GM21529 (cell line): Measurements from ENCODE around the gene ARHGEF3.
A peak's percentile ranks its signal among the peaks of the same experiment; 100 is the strongest.

ENCODE experiments used
- ATAC-seq: cut with Tn5 transposase; IDR thresholded peaks from one replicate; pipeline ENCODE4 v1.9.1; 2021; ENCODE audit not compliant: unreplicated experiment

The ARHGEF3 gene

DNA sequence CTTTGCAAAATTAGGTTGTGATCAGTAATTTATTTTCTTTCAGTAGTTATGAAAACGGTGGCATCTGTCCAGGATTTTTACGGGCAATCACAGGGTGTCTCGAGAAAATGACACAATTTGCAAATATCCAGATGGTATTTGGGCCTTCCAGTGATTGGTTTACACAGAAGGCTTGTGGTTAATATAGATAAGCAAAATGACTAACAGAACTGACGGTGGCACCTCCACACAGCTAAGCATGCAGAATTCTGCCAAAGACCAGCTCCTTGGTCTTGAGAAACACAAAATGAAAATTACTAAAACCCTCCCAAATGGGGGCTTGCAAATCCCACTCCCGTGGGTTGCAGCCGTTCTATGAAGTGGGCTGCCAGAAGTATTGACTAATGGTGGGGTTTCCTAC is 5.5 kb downstream of the ARHGEF3 start:
- ATAC-seq: no peak

DNA sequence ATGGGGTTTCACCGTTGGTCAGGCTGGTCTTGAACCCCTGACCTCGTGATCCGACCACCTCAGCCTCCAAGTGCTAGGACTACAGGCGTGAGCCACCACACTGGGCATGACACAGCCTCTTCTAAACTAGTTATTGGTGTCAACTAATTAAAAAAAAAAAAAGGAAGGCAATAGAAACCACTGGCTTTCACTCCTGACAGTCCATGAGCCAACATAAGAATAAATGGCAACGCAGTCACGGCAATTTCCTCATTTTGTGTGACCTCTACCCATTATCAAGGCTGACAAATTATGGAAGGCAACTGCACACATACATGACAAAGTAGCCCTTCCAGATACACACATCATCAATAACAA is 5.9 kb downstream of the ARHGEF3 start:
- no peak for ATAC-seq

DNA sequence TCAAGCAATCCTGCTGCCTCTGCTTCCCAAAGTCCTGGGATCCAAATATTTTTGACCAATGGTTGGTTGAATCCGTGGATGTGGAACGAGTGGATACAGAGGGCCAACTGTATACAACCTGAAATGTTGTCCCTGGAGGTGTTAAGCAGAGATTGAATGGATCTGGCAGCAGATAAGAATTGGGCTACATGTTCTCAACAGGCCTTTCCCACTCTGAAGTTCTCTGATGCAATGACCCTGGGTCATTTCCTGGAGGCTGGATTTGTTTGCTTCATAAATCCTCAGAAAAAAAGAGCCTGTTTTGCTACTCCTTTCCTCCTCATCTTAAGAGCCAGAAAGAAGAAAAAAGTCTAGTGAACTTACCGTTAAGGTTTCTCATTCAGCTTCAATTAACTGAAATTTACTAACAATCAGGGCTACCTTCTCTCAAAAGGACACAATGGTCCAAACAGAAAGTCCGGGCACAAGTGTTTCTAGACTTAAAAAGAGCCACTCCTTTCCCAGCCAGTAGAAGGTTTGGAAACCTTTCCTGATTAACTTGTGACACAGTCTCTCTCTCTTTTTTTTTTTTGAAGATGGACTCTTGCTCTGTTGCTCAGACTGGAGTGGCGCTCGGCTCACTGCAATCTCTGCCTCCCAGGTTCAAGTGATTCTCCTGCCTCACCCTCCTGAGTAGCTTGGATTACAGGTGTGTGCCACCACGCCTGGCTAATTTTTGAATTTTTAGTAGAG is 6.5 kb downstream of the ARHGEF3 start:
- no peak for ATAC-seq

DNA sequence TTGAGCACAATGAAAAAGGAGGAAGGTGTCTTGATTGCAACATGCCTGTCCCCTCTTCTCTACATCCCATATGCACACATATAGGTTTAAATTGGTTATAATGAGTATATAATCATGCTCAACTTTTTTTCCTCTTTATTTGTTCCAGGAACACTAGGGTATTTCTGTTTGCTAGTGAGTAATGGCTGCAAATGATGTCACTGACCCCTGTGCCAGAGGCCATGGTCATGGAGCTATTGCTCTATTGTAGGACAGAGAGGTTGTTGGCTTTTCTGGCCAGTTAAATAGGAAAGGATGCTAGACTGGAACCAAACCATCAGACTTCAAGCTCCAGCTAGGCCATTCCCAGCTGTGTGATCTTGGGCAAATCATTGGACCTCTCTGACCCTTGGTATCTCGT is 9.6 kb downstream of the ARHGEF3 start:
- no peak for ATAC-seq

DNA sequence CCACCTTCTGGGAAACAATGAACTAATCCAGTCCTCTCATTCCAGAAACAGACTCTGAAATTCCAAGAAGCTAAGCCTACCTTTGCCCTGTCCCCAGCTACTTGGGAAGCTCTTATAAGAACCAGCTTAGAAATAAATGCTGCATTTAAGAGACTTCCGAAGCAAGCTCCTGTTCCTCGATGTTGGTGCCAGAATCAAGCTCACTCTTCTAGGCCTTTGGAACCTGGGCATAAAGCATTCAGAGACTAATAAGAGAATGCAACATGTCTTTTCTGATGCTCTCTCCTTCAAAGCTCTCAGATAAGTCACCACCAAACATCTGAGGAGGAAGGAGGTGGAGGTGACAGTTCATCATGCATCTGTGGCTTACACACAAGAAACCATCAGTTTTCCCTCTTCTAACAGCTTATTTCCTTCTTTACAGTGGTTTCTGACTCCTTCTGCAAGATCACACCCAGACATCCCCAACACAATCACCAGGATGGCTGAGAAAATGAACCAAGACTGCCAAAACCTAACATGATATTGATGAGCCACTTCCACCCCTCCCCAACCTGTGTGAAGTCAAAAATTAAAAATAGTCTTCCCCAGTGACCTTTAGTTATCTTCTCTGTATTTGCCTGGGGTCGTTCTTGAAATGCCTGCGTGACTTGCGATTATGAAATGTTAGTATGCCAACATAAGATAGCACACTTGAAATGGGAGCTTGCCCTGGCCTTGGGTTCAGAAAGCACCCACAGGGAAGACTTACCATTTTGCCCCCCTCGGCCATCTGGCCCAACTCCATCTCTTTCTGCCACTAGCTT is 11.5 kb downstream of the ARHGEF3 start:
- no peak for ATAC-seq

DNA sequence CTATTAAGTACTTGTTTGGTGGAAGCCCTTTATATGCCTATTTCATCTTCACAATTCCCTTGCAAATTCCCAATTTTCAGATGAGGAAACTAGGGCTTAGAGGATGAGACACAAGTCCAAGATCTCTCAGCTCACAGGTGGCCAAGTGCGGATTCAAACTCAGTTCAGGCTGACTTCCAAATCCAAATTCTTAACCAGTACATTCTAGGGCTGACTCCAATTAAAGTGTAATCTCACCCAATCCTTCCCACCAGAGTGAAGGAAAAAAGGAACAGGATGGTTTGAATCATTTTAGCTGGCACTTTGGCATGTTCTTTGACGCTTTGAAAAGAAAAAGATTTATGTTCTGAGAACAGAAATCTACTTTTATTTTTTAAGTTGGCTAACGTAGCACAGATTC is 12.7 kb downstream of the ARHGEF3 start:
- no peak for ATAC-seq

DNA sequence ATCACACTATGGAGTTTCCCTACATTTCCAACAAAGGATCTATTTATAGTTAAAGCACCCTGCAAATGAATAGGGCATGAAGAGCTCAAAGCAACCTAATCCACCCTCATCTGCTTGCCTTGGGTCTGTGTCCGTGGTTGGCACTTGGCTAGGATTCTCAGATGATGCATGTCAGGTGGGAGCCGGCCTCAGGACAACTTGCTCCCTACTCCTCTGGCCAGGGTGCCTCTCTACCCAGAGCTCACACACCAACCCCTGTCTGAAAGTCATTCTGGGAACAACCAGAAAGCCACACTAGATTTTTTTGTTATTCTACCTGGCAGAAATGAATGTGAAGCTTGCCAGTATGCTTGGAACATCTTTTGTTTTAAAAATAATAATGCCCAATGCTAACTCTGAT is 13.2 kb downstream of the ARHGEF3 start:
- no peak for ATAC-seq

DNA sequence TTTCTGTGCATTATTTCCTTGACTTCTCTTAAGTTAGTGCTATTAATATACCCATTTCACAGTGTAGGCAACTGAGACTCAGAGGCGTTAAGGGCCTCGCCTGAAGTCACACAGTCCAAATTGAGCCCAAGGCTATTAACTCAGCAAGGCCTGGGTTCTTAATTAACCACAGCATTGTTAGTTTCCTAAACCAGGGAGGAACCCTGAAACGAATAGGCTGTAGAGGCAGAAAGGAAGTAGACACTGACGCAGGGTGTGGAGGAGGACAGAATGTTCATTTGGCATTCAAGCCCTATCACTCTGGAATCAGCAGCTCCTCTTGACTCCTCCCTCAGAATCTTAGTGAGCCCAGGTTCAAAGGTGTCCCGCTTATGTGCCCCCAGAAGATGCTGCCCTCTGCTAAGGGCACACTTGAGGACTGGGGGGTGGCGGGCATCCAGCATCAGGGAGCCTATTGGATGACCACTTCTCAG is 13.9 kb downstream of the ARHGEF3 start:
- no peak for ATAC-seq

DNA sequence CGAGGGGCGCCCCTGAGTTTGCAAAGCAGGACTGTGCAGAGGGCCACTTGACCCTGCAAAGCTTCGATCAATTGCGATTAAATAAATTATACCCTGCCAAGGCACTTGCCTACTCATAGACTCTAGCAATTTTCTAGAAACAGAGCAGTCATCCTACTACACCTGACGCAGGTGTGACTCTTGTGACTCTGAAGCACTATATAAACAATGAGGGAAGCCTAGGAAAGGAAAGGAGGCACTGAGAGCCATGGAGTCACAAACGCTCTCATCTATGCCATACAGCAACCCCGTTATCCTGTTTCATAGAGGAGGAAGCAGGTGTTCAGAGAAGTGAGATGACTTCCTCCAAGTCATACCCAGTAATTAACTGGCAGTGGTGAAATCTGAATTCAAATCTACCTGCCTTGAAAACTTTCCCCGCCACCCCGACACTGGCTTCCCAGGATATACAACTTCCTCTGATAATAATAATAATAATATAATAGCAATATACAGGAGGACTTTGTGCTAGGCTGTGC is 14.4 kb downstream of the ARHGEF3 start:
- ATAC-seq: no peak

DNA sequence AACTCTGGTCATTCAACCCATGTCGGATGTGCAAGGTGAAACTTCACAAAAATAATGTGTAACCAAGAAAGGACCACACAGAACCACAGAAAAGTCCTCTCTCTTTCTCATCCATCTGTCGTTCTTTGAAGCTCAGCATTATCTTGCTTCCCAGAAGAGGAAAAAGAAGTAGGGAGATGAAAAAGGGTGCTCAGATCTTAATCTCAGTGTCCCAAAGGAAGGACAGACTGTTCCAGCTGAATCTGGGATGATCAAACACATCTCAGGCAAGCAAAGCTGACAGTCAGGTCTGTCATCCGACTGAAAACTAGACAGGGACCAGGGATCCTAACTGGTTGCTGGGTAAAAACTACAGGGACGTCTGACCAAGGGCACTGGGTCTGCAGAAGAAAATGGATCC is 16.2 kb downstream of the ARHGEF3 start:
- no peak for ATAC-seq

DNA sequence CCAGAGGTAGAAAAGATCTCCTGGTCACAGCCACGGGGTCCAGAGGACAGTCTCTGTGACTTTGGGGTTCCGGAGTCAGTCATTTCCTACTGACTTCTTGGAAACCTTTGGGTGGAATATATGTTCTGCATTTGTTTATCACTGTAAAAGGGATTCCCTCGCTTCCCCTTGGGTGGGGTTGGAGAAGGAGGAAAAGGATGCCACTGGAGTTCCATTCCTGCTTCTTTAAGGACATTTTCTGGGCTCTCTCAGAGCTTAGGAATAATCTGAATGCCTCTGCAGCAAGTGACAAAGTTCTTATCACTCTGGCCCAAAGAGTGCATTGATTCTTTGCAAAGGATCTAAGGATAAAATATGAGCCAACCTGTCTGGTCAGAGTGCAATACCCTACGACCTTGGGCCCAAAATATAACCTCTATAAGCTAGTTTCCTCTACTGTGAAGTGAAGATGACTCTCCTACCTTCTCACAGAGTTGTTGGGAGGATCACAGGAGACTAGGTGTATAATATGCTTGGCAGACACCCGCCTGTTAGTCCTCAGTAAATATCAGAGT is 17.2 kb downstream of the ARHGEF3 start:
- no peak for ATAC-seq

DNA sequence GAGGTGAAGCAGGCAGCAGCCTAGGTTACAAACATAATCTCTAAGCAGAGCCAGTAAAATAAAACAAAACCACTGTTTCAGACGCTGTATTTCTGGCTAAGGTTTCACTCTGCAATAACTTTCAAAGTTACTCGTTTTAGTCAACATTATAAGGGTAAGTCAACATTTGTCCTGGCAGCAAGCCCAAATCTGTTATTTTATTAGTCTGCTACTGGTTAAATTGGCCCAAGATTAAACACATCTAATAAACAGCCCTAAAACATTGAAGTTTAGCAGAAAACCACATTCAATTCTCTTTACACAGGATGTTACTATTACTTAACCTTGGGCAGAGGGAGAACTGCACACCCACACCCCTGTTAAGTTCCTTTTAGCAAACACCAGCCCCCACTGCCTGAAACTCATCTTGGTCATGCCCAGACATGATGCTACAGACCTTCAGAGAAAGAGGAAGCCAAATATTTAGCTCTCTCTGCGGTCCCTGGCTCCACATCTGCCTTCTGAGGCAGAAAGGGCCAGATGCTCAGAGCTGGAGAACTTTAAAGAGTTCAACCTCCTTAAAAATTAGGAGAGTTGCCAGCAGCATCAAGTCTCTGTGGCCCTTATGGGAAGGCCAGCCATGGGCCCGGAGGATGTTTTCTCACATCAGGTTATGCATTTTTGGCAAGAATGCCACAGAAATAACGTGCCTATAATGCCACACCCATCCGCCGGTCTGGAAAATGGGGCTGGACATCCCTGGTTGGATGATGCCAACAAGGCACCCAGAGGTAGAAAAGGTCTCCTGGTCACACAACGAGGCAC is 17.9 kb downstream of the ARHGEF3 start:
- peak; percentile 97 for ATAC-seq

DNA sequence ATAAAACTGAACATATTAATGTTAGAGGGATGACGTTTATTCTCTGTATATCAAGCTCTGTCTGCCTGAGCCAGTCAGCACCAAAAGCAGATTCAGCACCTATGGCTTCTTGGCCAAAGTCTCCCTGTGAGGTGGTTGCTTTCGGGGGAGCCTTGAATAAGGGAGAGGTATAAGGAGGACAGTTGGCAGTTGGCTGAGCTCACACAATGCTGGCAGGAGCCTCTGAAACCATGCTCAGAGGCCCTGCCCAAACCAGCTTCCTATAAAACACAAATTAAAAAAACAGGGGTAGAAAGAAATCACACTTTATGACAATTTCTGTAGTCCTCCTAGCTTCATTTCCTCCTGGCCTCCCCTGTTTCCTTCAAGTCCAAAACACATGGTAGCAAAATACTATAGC is 18.8 kb downstream of the ARHGEF3 start:
- ATAC-seq: no peak

DNA sequence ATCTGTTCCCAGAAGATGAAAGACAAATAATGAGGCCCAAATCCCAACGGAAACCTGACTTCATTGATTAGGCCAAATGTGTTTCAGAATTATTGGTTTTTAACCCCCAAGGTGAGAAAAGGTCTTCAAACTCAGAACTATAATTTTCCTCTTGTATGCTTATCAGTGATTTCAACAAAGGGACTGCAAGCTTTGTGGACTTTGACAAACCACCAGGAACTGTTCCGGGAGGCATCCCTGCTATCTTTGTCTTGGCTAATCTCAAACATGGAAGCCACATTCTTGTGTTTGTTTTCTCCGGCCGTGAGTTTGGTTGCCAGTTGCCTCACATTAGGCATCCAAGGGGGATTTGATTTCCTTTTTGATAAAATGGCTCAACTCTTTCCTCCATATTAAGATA is 19.5 kb downstream of the ARHGEF3 start:
- no peak for ATAC-seq

DNA sequence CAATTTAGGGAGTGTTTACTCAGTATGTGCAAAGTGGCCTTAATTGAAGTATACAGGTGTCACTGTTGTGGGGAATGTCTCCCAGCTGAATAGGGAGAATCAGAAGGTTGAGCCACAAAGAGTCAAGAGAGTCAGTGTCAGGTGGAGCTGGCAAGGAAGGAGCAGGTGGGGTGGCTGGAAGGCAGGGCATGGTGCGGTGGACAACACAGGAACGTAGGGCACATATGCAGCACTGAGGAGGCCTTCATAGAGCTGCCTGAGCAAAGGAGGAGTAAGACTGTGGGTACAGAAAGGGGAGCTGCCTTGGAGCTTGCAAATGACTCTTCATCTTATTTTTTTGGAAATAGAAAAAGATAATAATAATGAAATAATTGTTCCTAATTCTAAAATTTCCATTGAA is 20.0 kb downstream of the ARHGEF3 start:
- ATAC-seq: no peak

DNA sequence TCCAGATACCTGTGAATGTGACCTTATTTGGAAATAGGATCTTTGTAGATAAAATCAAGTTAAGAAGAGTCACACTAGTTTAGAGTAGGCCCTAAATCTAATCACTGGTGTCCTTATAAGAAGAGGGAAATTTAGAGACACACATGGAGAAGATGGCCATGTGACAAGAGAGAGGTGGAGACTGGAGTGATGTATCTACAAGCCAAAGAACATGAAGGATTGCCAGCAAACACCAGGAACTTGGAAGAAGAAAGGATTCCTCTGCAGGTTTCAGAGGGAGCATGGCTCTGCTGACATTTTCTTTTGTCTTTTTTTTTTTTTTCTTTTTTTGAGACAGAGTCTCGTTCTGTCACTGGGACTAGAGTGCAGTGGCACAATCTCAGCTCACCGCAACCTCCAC is 20.8 kb downstream of the ARHGEF3 start:
- no peak for ATAC-seq

DNA sequence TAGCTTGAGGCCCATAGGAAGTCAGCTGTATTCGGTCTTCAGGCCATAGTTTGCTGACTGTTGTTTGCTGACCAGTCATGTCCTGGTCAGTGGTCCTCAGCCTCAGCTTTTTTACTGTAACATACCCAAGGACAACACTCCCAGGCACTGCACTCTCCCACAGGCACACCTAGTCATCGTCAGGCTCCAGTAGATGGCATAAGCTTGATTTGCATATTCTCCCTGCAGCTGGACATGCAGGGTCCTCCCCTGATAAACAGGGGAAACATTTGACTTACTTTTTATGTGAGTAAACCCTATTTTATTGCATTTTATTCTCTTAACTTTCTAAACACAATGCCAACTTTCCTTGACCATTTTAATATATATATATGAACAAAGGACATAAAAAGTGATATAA is 22.9 kb downstream of the ARHGEF3 start:
- ATAC-seq: no peak

DNA sequence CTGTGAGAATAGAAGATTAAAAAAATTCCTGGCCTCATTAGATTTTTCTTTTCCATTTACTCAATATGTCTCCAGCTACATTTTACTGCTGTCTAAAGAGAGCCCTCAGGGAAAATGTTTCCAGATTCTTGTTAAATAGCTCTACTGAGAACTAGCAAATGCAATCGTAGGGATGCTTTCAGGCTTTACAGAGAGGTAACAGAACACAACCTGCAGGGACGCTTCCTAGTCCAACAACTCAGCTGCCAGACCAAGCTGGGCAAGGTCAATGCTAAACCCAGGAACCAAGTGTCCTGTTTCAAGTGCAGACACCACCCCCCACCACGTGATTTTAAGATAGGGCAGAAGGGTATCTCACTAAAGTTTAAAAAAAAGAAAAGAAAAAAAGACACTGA is 25.2 kb downstream of the ARHGEF3 start:
- no peak for ATAC-seq

DNA sequence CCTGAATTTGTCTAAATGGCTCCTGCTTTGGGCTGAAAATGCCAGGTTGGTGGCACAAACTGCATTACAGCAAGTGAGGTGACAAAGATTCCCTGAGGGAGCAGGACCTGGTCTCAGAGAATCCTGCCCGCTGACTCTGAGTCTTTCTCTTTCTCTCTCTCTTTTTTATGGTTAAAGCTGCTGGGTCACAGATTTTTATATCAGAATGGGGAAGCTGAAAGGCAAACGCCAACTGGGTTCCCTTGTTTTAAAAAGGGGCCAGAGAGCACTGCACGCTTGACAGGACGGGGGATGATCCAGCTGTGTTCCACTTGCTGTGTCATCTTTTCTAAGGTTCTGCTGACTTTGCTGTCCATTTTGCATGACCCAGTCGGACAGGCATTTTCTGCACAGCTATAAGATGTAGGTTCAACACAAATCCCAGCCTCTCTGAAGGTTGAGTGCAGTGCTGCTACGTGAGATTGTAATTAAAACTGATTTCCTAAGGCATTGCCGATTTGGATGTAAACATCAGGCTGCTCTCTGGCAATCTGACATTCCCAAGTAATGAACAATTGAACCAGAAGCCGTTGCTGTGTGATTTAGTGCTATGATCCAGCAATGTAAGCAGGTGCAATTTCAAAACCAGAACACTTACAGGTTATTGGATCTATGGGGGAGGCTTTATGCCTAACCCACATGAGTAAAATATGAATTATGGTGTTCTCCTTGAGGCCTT is 25.8 kb downstream of the ARHGEF3 start:
- no peak for ATAC-seq

DNA sequence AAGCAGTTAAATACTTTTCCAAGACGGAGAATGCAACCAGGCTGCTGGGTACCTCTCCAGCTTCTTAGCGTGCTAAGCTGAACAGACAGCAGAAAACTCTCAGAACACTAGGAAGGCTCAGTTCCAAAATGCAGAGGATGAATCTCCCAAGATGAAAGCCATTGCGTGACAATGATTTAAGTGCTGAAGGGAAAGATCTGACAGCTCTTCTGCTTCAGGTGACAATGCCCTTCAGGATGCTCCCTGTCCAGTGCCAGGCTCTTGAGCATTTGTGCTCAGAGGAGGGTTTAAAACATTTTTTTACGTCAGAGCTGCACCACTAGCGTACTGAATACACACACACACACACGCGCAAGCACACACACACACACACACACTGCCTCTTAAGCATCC is 26.3 kb downstream of the ARHGEF3 start:
- no peak for ATAC-seq

DNA sequence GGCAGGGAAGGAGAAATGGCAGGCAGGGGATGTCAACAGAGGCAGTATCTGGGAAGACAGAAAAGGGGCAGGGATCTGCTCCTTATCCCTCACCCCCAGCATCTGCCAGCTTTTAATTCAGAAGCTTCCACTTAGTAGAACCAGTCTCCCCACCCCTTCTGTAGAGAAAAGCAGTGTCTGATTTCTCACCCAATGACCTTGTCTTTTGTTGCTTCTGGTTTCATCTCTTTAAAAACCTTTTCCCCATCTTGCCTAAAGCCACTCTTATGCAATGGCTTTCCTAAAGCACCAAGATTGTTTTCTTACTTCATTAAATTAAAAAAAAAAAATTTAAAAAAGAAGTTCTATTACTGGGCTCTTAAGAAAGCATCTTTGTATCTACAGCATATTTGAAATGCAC is 27.8 kb downstream of the ARHGEF3 start:
- no peak for ATAC-seq
